ENCODE data around the gene DNASE2B.

Gene DNASE2B

DNA sequence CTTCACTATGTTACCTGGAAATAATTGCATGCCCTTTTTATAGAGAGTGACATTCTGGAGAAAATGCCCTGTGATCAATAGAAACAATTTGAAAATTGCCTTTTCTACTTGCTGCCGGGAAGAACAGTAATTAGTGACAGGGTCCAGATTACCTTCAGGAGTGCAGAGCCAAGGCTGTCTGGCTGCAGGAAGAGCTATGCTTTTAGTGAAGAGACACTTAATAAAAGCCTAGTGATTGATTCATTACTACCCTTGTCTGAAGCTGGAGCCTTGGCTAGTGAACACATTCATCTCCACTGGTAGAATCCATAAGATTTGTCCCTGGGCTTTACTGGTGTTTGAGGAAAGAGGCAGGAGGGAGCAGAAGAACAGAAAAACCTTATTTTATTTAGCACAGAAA is 12.9 kb upstream of the DNASE2B start:
- Histone ChIP-seq H3K36me3 (ENCODE audit: insufficient read depth, insufficient read length, low read length) (no peaks in the 10 kb centered on the region), H3K9me3 (ENCODE audit: insufficient read depth, low read length) (no peaks in the 10 kb centered on the region), H3K9ac (ENCODE audit: insufficient read length, low read depth) (no peak overlapping the region), H3K4me3 (ENCODE audit: insufficient read length, low read depth) (no peak overlapping the region), H3K4me1 (ENCODE audit: insufficient read depth, insufficient read length) (no peaks in the 10 kb centered on the region), H3K27me3 (ENCODE audit: insufficient read depth, insufficient read length) (no peaks in the 10 kb centered on the region)
- TF ChIP-seq SUZ12 (IDR thresholded peaks at IDR 0.05; ENCODE audit: extremely low read depth, insufficient read depth, insufficient read length) (no peak), YY1 (IDR thresholded peaks at IDR 0.05; ENCODE audit: insufficient read depth, insufficient read length) (no peak), ZNF274 (IDR thresholded peaks at IDR 0.05; ENCODE audit: low read depth, low read length) (no peak)
- no peak for DNase-seq (ENCODE audit: low read depth, low spot score)

DNA sequence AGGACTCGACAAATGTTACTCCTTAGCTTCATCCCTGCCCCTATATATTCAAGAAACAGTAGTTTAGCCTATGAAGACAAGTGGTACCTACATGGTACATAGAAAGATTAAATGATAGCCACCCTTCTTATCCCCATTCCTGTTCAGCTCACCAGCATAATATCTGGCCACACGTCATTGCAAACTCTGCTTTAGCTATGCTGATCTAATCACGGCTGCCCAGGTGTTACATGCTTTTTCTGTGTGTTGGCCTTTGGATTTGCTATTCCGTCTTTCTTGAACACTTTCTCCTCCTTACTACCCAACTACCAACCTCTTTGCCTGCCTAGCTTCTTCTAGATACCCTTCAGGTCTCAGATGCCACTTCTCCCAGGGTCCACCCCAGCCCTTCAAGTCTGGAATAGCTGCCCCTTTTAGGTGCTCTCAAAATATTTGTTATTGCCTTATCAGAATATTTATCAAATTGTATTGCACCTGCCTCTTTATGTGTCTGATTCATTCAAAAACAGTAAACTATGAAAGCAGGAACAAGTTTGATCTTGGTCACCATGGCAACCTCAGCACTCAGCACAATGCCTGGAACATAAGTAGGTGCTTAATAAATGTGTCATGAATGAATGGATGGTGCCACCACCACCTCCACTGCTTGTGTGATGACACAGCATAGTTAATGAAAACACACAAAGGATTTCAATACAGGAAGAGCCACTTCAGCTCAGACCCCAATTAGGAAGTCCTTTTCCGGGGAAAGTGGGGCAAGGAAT is 11.4 kb upstream of the DNASE2B start:
- H3K4me1 ChIP-seq (ENCODE audit: insufficient read depth, insufficient read length): no peaks in the 10 kb centered on the region
- no peak for DNase-seq (ENCODE audit: low read depth, low spot score)
- no peaks in the 10 kb centered on the region for H3K36me3 ChIP-seq (ENCODE audit: insufficient read depth, insufficient read length, low read length)
- H3K9me3 ChIP-seq (ENCODE audit: insufficient read depth, low read length): no peaks in the 10 kb centered on the region
- H3K4me3 ChIP-seq (ENCODE audit: insufficient read length, low read depth): no peak overlapping the region
- TF ChIP-seq SUZ12 (IDR thresholded peaks at IDR 0.05; ENCODE audit: extremely low read depth, insufficient read depth, insufficient read length) (no peak), ZNF274 (IDR thresholded peaks at IDR 0.05; ENCODE audit: low read depth, low read length) (no peak), YY1 (IDR thresholded peaks at IDR 0.05; ENCODE audit: insufficient read depth, insufficient read length) (no peak)
- H3K9ac ChIP-seq (ENCODE audit: insufficient read length, low read depth): no peak overlapping the region
- no peaks in the 10 kb centered on the region for H3K27me3 ChIP-seq (ENCODE audit: insufficient read depth, insufficient read length)

DNA sequence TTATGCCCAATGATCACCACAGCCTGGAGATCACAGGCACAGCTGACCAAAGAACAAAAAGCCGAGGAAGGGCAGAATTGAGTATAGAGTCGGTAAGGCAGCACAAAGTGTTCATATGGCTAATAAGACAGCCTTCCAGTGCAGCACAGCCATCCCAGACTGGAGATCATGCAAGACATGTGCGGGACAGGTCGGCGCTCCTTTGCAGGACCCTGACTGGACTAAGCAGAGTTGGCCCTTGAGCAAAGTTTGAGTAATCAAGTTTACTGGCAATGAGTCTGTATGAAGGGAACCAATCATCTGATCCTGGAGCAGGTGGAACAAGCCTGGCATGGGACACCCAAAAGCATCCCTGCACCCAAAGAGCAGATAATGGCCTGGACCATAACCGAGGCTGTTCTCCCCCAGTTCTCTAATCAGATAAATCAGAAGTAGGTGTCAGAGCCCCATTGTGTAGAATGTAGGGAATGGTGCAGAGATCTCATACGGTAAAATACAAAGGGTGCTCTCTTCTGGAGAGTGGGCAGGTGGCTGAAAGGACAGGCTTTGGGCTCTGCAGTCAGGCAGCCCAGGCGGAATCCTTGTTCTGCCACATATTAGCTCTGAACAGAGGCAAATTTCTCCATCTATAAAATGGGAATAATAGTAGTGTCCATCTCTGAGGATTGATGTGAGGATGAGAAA is 10.7 kb upstream of the DNASE2B start:
- no peaks in the 10 kb centered on the region for H3K9me3 ChIP-seq (ENCODE audit: insufficient read depth, low read length)
- H3K27me3 ChIP-seq (ENCODE audit: insufficient read depth, insufficient read length): no peaks in the 10 kb centered on the region
- no peak for TF ChIP-seq YY1 (IDR thresholded peaks at IDR 0.05; ENCODE audit: insufficient read depth, insufficient read length)
- TF ChIP-seq SUZ12 (IDR thresholded peaks at IDR 0.05; ENCODE audit: extremely low read depth, insufficient read depth, insufficient read length): no peak
- no peak for TF ChIP-seq ZNF274 (IDR thresholded peaks at IDR 0.05; ENCODE audit: low read depth, low read length)
- no peaks in the 10 kb centered on the region for H3K36me3 ChIP-seq (ENCODE audit: insufficient read depth, insufficient read length, low read length)
- H3K4me3 ChIP-seq (ENCODE audit: insufficient read length, low read depth): no peak overlapping the region
- DNase-seq (ENCODE audit: low read depth, low spot score): no peak
- no peak overlapping the region for H3K9ac ChIP-seq (ENCODE audit: insufficient read length, low read depth)
- no peaks in the 10 kb centered on the region for H3K4me1 ChIP-seq (ENCODE audit: insufficient read depth, insufficient read length)

DNA sequence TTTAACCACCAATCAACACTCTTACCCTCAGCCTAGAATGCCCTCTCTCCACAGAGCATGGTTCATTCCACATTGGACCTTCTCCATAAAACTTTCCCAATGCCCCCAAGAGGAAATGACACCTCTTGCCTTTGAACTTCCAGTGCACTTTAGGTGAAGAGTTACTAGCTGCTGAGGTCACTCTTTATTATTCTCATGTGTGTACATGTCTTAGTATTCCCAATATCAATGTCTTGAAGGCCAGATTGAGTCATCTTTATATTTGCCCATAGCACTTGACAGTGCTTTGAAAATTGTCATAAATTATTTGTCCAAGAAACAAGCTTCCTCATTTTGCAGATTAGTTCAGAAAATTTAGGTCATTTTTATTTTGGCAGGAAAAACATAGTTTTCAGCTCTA is 8.1 kb upstream of the DNASE2B start:
- Histone ChIP-seq H3K4me3 (ENCODE audit: insufficient read length, low read depth) (no peak overlapping the region), H3K9me3 (ENCODE audit: insufficient read depth, low read length) (no peaks in the 10 kb centered on the region), H3K36me3 (ENCODE audit: insufficient read depth, insufficient read length, low read length) (no peaks in the 10 kb centered on the region), H3K4me1 (ENCODE audit: insufficient read depth, insufficient read length) (no peaks in the 10 kb centered on the region), H3K9ac (ENCODE audit: insufficient read length, low read depth) (no peak overlapping the region), H3K27me3 (ENCODE audit: insufficient read depth, insufficient read length) (no peaks in the 10 kb centered on the region)
- TF ChIP-seq ZNF274 (IDR thresholded peaks at IDR 0.05; ENCODE audit: low read depth, low read length) (no peak), YY1 (IDR thresholded peaks at IDR 0.05; ENCODE audit: insufficient read depth, insufficient read length) (no peak), SUZ12 (IDR thresholded peaks at IDR 0.05; ENCODE audit: extremely low read depth, insufficient read depth, insufficient read length) (no peak)
- DNase-seq (ENCODE audit: low read depth, low spot score): no peak

DNA sequence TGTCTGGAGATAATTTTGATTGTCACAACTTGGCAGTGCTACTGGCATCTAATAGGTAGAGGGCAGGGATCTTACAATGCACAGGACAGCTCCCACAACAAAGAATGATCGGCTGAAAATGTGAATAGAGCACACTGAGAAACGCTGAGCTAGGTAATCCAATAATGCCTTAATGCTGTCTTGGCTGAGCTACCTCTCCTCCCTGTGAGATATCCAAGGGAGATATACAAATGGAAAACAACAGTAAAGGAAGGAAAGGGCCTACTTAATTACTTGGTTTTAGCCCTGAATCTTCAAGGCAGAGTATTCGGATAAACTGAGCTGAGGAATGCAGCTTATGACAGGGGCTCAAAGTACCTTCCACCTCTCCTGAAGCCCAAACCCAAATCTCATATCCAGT is 2.9 kb downstream of the DNASE2B start:
- H3K4me3 ChIP-seq (ENCODE audit: insufficient read length, low read depth): no peak overlapping the region

DNA sequence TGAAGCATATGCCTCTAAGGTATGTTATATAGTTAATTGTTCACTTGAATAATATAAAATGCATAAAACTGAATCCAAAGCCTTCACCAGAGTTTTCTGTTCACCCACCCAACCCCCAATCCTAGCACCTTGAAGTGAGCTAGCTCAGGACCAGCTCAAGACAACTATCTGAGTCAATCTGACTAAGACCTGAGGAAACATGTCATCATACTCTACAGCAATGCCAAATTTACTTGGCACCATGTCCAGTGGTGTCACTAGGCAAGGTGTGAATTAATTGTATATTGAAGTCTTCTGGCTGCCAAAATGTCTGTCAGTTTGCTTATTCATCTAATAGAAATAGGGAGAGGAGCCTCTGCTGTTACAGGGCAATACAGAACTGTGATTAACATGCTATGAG is 3.8 kb downstream of the DNASE2B start:
- DNase-seq (ENCODE audit: low read depth, low spot score): no peak
- TF ChIP-seq YY1 (IDR thresholded peaks at IDR 0.05; ENCODE audit: insufficient read depth, insufficient read length): no peak
- TF ChIP-seq ZNF274 (IDR thresholded peaks at IDR 0.05; ENCODE audit: low read depth, low read length): no peak
- no peak for TF ChIP-seq SUZ12 (IDR thresholded peaks at IDR 0.05; ENCODE audit: extremely low read depth, insufficient read depth, insufficient read length)
- H3K27me3 ChIP-seq (ENCODE audit: insufficient read depth, insufficient read length): no peaks in the 10 kb centered on the region

More for the DNA sequence above, 2.9 kb downstream of the DNASE2B start:
- Histone ChIP-seq H3K36me3 (ENCODE audit: insufficient read depth, insufficient read length, low read length) (no peaks in the 10 kb centered on the region), H3K4me1 (ENCODE audit: insufficient read depth, insufficient read length) (no peaks in the 10 kb centered on the region), H3K27me3 (ENCODE audit: insufficient read depth, insufficient read length) (no peaks in the 10 kb centered on the region), H3K9ac (ENCODE audit: insufficient read length, low read depth) (no peak overlapping the region), H3K9me3 (ENCODE audit: insufficient read depth, low read length) (no peaks in the 10 kb centered on the region)
- TF ChIP-seq ZNF274 (IDR thresholded peaks at IDR 0.05; ENCODE audit: low read depth, low read length): no peak
- TF ChIP-seq YY1 (IDR thresholded peaks at IDR 0.05; ENCODE audit: insufficient read depth, insufficient read length): no peak
- TF ChIP-seq SUZ12 (IDR thresholded peaks at IDR 0.05; ENCODE audit: extremely low read depth, insufficient read depth, insufficient read length): no peak
- DNase-seq (ENCODE audit: low read depth, low spot score): no peak

DNA sequence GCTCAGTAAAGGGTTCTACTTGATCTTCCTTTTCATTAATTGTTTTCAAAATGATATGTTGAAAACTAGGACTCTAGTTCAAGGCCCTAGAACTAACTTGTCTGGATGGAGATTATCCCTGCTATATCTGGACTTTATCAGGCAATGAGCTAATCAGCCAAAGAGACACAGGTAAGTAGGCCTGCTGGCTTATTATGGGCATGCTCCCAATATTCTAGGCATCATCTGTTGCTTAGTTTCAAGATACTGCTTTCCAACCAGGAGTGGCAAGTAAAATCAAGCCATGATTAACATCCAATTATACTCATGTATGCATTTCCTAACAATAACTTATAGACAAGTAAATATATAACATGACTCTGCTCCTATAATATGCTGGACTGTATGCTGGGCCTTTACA is 4.2 kb downstream of the DNASE2B start:
- H3K9me3 ChIP-seq (ENCODE audit: insufficient read depth, low read length): no peaks in the 10 kb centered on the region
- no peak overlapping the region for H3K4me3 ChIP-seq (ENCODE audit: insufficient read length, low read depth)
- H3K9ac ChIP-seq (ENCODE audit: insufficient read length, low read depth): no peak overlapping the region
- no peaks in the 10 kb centered on the region for H3K36me3 ChIP-seq (ENCODE audit: insufficient read depth, insufficient read length, low read length)
- TF ChIP-seq ZNF274 (IDR thresholded peaks at IDR 0.05; ENCODE audit: low read depth, low read length): no peak
- TF ChIP-seq SUZ12 (IDR thresholded peaks at IDR 0.05; ENCODE audit: extremely low read depth, insufficient read depth, insufficient read length): no peak
- TF ChIP-seq YY1 (IDR thresholded peaks at IDR 0.05; ENCODE audit: insufficient read depth, insufficient read length): no peak
- no peak for DNase-seq (ENCODE audit: low read depth, low spot score)
- H3K27me3 ChIP-seq (ENCODE audit: insufficient read depth, insufficient read length): no peaks in the 10 kb centered on the region
- H3K4me1 ChIP-seq (ENCODE audit: insufficient read depth, insufficient read length): no peaks in the 10 kb centered on the region

More for the DNA sequence above, 3.8 kb downstream of the DNASE2B start:
- Histone ChIP-seq H3K36me3 (ENCODE audit: insufficient read depth, insufficient read length, low read length) (no peaks in the 10 kb centered on the region), H3K9ac (ENCODE audit: insufficient read length, low read depth) (no peak overlapping the region), H3K9me3 (ENCODE audit: insufficient read depth, low read length) (no peaks in the 10 kb centered on the region), H3K4me3 (ENCODE audit: insufficient read length, low read depth) (no peak overlapping the region), H3K4me1 (ENCODE audit: insufficient read depth, insufficient read length) (no peaks in the 10 kb centered on the region)

Data from NT2/D1 (cell line).